Endothelial cell (in vitro differentiated cells): ENCODE measurements around the gene ADARB2. TPM values are rescaled to one million over a fixed set of nuclear protein-coding genes. Genes with fewer than 3 reads are reported as not detected.

ENCODE experiments used
- DNase-seq: peaks from one replicate; pipeline ENCODE4 v3.0.0; 2021; ENCODE audit warnings: low spot score
- H3K27ac Mint-ChIP-seq: one replicate; pipeline ENCODE4 v1.8.0; 2021; ENCODE audit warnings: mixed read lengths, inconsistent platforms; ENCODE audit not compliant: unreplicated experiment
- H3K27me3 Mint-ChIP-seq: one replicate; pipeline ENCODE4 v1.8.0; 2021; ENCODE audit warnings: mild to moderate bottlenecking, moderate library complexity, mixed read lengths, inconsistent platforms; ENCODE audit not compliant: unreplicated experiment
- H3K36me3 Mint-ChIP-seq: one replicate; pipeline ENCODE4 v1.8.0; 2021; ENCODE audit warnings: mild to moderate bottlenecking, low read depth, mixed read lengths, inconsistent platforms; ENCODE audit not compliant: unreplicated experiment
- H3K4me1 Mint-ChIP-seq: one replicate; pipeline ENCODE4 v1.8.0; 2021; ENCODE audit warnings: mild to moderate bottlenecking, mixed read lengths, inconsistent platforms; ENCODE audit not compliant: unreplicated experiment
- H3K4me3 Mint-ChIP-seq: one replicate; pipeline ENCODE4 v1.8.0; 2021; ENCODE audit warnings: mild to moderate bottlenecking, mixed read lengths, inconsistent platforms; ENCODE audit not compliant: unreplicated experiment
- H3K9me3 Mint-ChIP-seq: one replicate; pipeline ENCODE4 v1.8.0; 2021; ENCODE audit warnings: mixed read lengths, inconsistent platforms; ENCODE audit not compliant: unreplicated experiment
- total RNA-seq: library from RNA; stranded (reverse); fragmentation: NEBNext Ultra II Directional; extraction: Animal tissue kit (Norgen Biotek cat#: 25700); gene quantifications from one replicate; pipeline ENCODE4 v1.2.1, GENCODE V29; 2021; ENCODE audit not compliant: unreplicated experiment
- TF ChIP-seq, protein P1 (sequence below): fragments of 200-600 bp; sonication (generic); IDR thresholded peaks from one replicate; pipeline ENCODE4 v1.5.0; 2021; ENCODE audit warnings: antibody characterized with exemption; ENCODE audit not compliant: unreplicated experiment

Gene ADARB2
- total RNA-seq, 1 donor from 2014 or later: 54.9 TPM

DNA sequence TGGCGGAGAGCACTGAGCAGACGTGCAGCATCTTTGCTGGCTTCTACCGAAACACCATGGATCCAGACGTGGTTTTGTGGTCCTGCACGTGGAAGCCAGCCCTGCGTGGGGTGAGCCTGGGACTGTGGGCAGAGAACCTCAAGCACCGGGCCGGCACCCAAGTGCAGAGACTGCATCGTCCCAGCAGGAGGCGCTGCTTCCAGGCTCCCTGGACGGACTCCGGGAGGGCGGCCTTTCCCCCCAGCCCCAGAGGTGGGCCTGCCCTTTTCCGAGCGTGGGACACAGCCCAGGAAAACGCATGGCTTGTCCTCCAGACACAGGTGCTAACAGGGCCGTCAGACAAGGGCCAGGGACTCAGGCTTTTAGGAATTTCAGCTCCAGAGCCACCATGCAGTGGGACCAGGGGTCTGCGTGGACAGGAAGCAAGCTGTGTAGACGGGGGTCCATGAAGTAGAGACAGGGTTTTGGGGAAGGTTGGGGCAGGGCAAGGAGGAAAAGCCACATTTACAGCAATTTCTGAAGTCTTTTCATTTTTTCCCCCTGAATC, 377.2 kb downstream of the ADARB2 start:
- DNase-seq: peak; percentile 53
- Mint-ChIP-seq H3K9me3 (no peaks in the 10 kb centered on the region), H3K36me3 (no peaks in the 10 kb centered on the region), H3K4me3 (no peak overlapping the region), H3K4me1 (peaks cover 17% of the 10 kb centered on the region), H3K27me3 (no peaks in the 10 kb centered on the region), H3K27ac (no peak overlapping the region)
- TF ChIP-seq, protein P1, sequence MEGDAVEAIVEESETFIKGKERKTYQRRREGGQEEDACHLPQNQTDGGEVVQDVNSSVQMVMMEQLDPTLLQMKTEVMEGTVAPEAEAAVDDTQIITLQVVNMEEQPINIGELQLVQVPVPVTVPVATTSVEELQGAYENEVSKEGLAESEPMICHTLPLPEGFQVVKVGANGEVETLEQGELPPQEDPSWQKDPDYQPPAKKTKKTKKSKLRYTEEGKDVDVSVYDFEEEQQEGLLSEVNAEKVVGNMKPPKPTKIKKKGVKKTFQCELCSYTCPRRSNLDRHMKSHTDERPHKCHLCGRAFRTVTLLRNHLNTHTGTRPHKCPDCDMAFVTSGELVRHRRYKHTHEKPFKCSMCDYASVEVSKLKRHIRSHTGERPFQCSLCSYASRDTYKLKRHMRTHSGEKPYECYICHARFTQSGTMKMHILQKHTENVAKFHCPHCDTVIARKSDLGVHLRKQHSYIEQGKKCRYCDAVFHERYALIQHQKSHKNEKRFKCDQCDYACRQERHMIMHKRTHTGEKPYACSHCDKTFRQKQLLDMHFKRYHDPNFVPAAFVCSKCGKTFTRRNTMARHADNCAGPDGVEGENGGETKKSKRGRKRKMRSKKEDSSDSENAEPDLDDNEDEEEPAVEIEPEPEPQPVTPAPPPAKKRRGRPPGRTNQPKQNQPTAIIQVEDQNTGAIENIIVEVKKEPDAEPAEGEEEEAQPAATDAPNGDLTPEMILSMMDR: peak; percentile 66

DNA sequence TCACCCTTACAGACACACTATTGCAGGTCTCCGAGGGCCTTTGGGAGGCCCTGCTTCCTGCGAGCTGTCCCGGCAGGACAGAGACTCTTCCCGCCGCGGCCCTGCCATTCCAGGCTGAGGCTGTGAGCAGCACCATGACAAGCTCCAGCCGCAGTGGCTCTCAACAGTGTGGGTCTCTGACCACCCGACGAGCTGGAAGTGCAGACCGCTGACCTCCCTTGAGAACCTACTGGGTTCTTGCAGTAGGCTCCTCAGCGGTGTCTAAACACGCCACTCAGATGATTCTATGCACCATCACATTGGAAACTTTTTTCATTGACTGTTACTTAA, 377.7 kb downstream of the ADARB2 start:
- DNase-seq: no peak
- Mint-ChIP-seq H3K36me3 (no peaks in the 10 kb centered on the region), H3K27me3 (no peaks in the 10 kb centered on the region), H3K4me3 (no peak overlapping the region), H3K4me1 (peaks cover 17% of the 10 kb centered on the region), H3K9me3 (no peaks in the 10 kb centered on the region), H3K27ac (no peak overlapping the region)
- TF ChIP-seq, protein P1: no peak

DNA sequence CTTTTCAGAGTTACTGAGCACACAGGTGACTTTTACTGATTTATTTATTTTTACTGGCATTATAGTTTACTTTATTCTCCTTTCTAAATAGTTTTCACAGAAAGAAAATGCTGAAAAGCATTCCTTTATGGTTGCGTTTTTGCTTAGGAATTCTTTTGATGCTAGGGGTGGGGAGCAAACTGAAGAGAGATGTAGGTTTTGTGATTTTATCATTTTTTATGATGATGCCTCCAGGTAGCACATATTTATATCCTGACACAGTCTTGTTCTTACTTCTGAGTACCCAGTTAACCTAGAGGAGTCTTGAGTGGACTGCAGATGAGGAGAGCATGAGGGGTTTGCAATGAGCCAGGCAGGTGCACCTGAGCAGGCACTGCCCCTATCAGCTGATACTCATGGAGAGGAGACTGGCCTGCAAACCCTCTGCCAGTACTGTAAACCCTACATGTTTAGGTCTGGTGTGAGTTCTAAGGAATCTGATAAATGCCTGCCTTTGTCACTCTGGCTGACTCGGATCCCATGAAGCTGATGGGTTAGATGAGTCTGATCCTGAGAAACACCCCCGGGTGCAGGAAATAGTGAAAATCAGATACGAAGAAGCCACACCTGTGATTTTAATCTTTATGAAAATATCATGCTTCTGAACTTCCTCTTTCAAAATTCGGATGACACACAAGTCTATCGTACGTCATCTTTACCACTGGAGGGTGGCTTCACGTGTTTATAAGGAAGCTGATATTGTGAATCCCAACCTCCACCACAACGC, 378.3 kb downstream of the ADARB2 start:
- H3K36me3 Mint-ChIP-seq: no peaks in the 10 kb centered on the region
- no peak overlapping the region for H3K4me3 Mint-ChIP-seq
- no peak overlapping the region for H3K27ac Mint-ChIP-seq
- no peaks in the 10 kb centered on the region for H3K27me3 Mint-ChIP-seq
- peaks cover 17% of the 10 kb centered on the region for H3K4me1 Mint-ChIP-seq
- no peak for DNase-seq
- TF ChIP-seq, protein P1: no peak
- no peaks in the 10 kb centered on the region for H3K9me3 Mint-ChIP-seq

DNA sequence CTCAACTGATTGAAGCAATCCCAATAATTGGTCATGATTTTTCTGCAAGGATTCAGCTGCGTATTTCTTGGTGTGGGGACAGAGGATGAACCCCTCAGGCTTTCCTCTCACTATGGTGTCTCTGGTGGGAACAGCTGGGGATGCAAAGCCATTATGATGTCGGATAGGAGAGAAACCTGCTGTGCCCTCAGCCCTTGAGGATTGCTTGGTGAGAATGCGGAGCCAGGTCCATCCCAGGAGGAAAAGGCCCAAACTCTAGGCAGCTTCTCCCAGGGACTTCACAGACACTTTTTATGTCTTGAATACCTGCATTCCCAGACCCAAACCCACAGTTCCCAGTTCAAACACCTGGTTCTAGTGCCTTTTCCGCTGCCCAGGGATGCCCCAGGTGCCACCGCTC, 379.2 kb downstream of the ADARB2 start:
- H3K36me3 Mint-ChIP-seq: no peaks in the 10 kb centered on the region
- H3K4me3 Mint-ChIP-seq: no peak overlapping the region
- TF ChIP-seq, protein P1: no peak
- H3K27ac Mint-ChIP-seq: no peak overlapping the region
- no peaks in the 10 kb centered on the region for H3K27me3 Mint-ChIP-seq
- H3K4me1 Mint-ChIP-seq: peaks cover 17% of the 10 kb centered on the region
- no peak for DNase-seq
- no peaks in the 10 kb centered on the region for H3K9me3 Mint-ChIP-seq

DNA sequence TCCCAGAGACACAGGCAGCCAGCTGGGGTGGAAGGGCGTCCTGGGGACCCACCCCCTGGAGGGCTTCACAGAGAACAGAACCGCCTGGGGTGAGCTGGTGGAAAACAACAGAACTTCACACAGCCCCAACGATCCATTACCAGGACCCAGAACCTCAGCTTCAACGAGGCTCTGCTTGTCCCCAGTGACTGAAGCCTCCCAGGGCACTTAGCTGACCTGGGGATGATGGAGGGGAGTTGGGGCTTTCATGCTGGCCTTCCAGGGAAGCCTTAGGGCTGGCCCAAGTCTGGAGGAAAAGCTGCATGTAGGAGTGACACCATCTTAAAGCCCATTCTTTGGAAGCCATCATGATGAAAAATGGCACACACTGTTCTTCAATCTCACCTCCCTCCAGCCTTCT, 381.0 kb downstream of the ADARB2 start:
- H3K27ac Mint-ChIP-seq: no peak overlapping the region
- H3K9me3 Mint-ChIP-seq: no peaks in the 10 kb centered on the region
- H3K27me3 Mint-ChIP-seq: no peaks in the 10 kb centered on the region

More for the DNA sequence above, 381.0 kb downstream of the ADARB2 start:
- TF ChIP-seq, protein P1: no peak
- no peak for DNase-seq
- Mint-ChIP-seq H3K4me3 (no peak overlapping the region), H3K4me1 (peaks cover 10% of the 10 kb centered on the region), H3K36me3 (no peaks in the 10 kb centered on the region)
